Measurements from ENCODE around the gene RAD51D.

GRCh38 chr17:35121315-35121714, 1.7 kb upstream of the RAD51D start, which contains the start of gene FNDC8:
- no peak for TF ChIP-seq CTCF (IDR thresholded peaks at IDR 0.05; ENCODE audit: insufficient read depth, low read depth, low read length)
- no peak for TF ChIP-seq EZH2 (IDR thresholded peaks at IDR 0.05; ENCODE audit: insufficient read depth, low read length)

Data from astrocyte (in vitro differentiated cells and primary cell).